ENCODE results near the gene RPS6KA4. TPM values are rescaled to one million over a fixed set of nuclear protein-coding genes. Genes with fewer than 3 reads are reported as not detected.
"Not testable (repeated sequence)": the region's sequence is repeated elsewhere in the genome, so short reads cannot be mapped to it uniquely, and the experiment has no call there.

The RPS6KA4 gene
- total and polyA plus RNA-seq, 7 experiments from 2014 or later = 4.6 to 35.7 (median 26.3) TPM

DNA sequence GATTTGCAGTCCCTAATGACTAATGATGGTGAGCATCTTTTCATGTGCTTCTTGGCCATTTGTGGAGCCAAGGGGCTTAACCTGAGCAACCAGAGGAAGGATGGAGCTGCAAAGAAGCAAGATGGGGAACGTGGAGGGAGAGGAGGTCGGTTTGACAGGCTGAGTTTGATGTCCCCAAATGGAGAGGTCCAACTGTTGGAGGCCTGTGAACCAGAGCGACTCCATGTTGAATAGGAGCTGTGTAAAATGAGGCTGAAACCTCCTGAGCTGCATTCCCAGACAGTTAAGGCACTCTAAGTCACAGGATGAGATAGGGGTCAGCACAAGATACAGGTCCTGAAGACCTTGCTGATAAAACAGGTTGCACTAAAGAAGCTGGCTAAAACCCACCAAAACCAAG is 54.5 kb downstream of the RPS6KA4 start:
- H3K27me3 ChIP-seq (ENCODE audit: control insufficient read depth in 2 of 2, insufficient read depth in 2 of 2, low read length in 2 of 2) = no peaks in the 10 kb centered on the region
- H3K27ac Mint-ChIP-seq = no peak overlapping the region
- H3K4me3 ChIP-seq (ENCODE audit: low read length) = no peak overlapping the region
- DNase-seq (no peak), ATAC-seq (no peak)
- no peaks in the 10 kb centered on the region for H3K9me3 ChIP-seq (ENCODE audit: control insufficient read depth in 2 of 3, low read length in 3 of 3)
- H3K27me3 Mint-ChIP-seq = peaks cover 0 to 5% (median 0%) of the 10 kb centered on the region in 5 donors
- H3K27ac ChIP-seq (ENCODE audit: low read depth, low read length) = no peak overlapping the region
- no peaks in the 10 kb centered on the region for H3K36me3 Mint-ChIP-seq
- peaks cover 0 to 6% (median 0%) of the 10 kb centered on the region in 7 donors for H3K4me1 Mint-ChIP-seq
- H3K36me3 ChIP-seq (ENCODE audit: control insufficient read depth in 2 of 3, insufficient read depth in 3 of 3, low read length in 3 of 3) = no peaks in the 10 kb centered on the region
- ChIA-PET CTCF (no interaction called here), POLR2A (no interaction called here)
- intact Hi-C loops (cut with micrococcal nuclease) = no loop called here
- peaks cover 0 to 4% (median 0%) of the 10 kb centered on the region in 11 donors for H3K9me3 Mint-ChIP-seq
- no peak overlapping the region for H3K4me3 Mint-ChIP-seq
- no peaks in the 10 kb centered on the region for H3K4me1 ChIP-seq (ENCODE audit: control insufficient read depth in 2 of 2, insufficient read depth in 2 of 2, low read length in 2 of 2)

DNA sequence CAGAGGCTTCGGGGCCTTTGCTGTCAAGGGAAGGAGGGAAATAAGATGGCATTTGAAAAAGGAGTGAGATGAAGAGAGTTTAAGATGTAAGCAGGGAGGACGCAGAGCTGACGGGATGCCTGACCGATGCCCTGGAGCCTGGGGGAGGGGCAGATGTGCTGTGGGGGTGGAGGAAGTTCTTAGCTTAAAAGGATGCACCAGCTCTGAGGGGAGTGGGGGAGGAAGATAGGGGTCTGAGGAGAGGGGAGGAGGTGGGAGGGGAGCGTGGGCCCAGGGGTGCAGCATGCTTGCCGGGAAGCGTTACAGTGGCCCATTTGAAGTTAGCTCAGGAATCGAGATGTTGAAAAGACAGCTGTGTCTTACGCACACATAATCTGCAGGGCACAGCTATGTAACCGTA is 56.3 kb downstream of the RPS6KA4 start:
- Histone ChIP-seq H3K36me3 (ENCODE audit: control insufficient read depth in 2 of 3, insufficient read depth in 3 of 3, low read length in 3 of 3) (no peaks in the 10 kb centered on the region), H3K27ac (ENCODE audit: low read depth, low read length) (no peak overlapping the region), H3K9me3 (ENCODE audit: control insufficient read depth in 2 of 3, low read length in 3 of 3) (no peaks in the 10 kb centered on the region), H3K27me3 (ENCODE audit: control insufficient read depth in 2 of 2, insufficient read depth in 2 of 2, low read length in 2 of 2) (no peaks in the 10 kb centered on the region), H3K4me1 (ENCODE audit: control insufficient read depth in 2 of 2, insufficient read depth in 2 of 2, low read length in 2 of 2) (no peaks in the 10 kb centered on the region), H3K4me3 (ENCODE audit: low read length) (no peak overlapping the region)
- H3K27ac Mint-ChIP-seq = no peak overlapping the region
- POLR2A ChIA-PET = no interaction called here
- CTCF ChIA-PET = no interaction called here
- H3K27me3 Mint-ChIP-seq = peaks cover 0 to 9% (median 0%) of the 10 kb centered on the region in 5 donors
- H3K4me1 Mint-ChIP-seq = peaks cover 0 to 5% (median 0%) of the 10 kb centered on the region in 7 donors
- intact Hi-C loops (cut with micrococcal nuclease) = no loop called here
- H3K36me3 Mint-ChIP-seq = no peaks in the 10 kb centered on the region
- H3K9me3 Mint-ChIP-seq = peaks cover 0 to 9% (median 0%) of the 10 kb centered on the region in 11 donors
- DNase-seq (no peak), ATAC-seq (no peak)
- H3K4me3 Mint-ChIP-seq = no peak overlapping the region

DNA sequence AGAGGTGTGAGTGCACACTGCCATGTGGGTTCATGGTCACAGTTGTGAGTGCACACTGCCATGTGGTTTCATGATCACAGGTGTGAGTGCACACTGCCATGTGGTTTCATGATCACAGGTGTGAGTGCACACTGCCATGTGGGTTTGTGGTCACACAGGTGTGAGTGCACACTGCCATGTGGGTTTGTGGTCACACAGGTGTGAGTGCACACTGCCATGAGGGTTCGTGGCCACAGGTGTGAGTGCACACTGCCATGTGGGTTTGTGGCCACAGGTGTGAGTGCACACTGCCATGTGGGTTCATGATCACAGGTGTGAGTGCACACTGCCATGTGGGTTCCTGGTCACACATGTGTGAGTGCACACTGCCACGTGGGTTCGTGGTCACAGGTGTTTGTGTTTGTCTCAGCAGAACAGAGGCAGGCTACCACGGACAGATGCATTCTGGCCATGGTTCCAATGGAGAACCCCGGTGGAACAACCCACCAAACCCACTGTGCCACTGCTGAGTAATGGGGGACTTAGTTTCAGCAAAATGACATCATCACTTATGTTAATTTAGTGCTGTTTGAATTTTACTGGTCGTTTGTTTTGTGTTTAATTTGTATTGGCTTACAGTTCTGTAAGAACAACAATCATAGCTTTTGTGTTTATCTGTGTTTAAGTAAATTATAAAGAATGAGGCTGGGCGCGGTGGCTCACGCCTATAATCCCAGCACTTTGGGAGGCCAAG is 57.2 kb downstream of the RPS6KA4 start:
- peaks cover 0 to 4% (median 0%) of the 10 kb centered on the region in 5 donors for H3K27me3 Mint-ChIP-seq
- no peaks in the 10 kb centered on the region for H3K36me3 ChIP-seq (ENCODE audit: control insufficient read depth in 2 of 3, insufficient read depth in 3 of 3, low read length in 3 of 3)
- H3K27ac Mint-ChIP-seq = no peak overlapping the region
- H3K4me3 ChIP-seq (ENCODE audit: low read length) = no peak overlapping the region
- intact Hi-C loops (cut with micrococcal nuclease) = no loop called here
- ChIA-PET CTCF (no interaction called here), POLR2A (no interaction called here)
- H3K36me3 Mint-ChIP-seq = no peaks in the 10 kb centered on the region
- DNase-seq = no peak
- peaks cover 0 to 9% (median 2%) of the 10 kb centered on the region in 11 donors for H3K9me3 Mint-ChIP-seq
- no peak for ATAC-seq
- H3K4me3 Mint-ChIP-seq = no peak overlapping the region
- H3K4me1 ChIP-seq (ENCODE audit: control insufficient read depth in 2 of 2, insufficient read depth in 2 of 2, low read length in 2 of 2) = no peaks in the 10 kb centered on the region
- H3K27ac ChIP-seq (ENCODE audit: low read depth, low read length) = no peak overlapping the region
- H3K27me3 ChIP-seq (ENCODE audit: control insufficient read depth in 2 of 2, insufficient read depth in 2 of 2, low read length in 2 of 2) = no peaks in the 10 kb centered on the region
- peaks cover 0 to 5% (median 0%) of the 10 kb centered on the region in 7 donors for H3K4me1 Mint-ChIP-seq
- no peaks in the 10 kb centered on the region for H3K9me3 ChIP-seq (ENCODE audit: control insufficient read depth in 2 of 3, low read length in 3 of 3)

DNA sequence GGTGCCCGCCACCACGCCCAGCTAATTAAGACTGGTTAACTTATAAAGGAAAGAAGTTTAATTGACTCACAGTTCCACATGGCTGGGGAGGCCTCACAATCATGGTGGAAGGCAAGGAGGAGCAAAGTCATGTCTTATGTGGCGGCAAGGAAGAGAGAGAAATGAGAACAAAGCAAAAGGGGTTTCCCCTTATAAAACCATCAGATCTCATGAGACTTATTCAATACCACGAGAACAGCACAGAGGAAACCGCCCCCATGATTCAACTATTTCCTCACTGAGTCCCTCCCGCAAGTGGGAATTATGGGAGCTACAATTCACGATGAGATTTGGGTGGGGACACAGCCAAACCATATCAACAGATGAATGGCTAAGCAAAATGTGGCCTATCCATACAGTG is 59.3 kb downstream of the RPS6KA4 start:
- intact Hi-C loops (cut with micrococcal nuclease); POLR2A ChIA-PET; H3K4me3 ChIP-seq (ENCODE audit: low read length); DNase-seq; H3K4me3 Mint-ChIP-seq; CTCF ChIA-PET; H3K36me3 Mint-ChIP-seq; ATAC-seq; H3K4me1 Mint-ChIP-seq; H3K36me3 ChIP-seq (ENCODE audit: control insufficient read depth in 2 of 3, insufficient read depth in 3 of 3, low read length in 3 of 3); H3K27me3 ChIP-seq (ENCODE audit: control insufficient read depth in 2 of 2, insufficient read depth in 2 of 2, low read length in 2 of 2); H3K27ac ChIP-seq (ENCODE audit: low read depth, low read length); H3K4me1 ChIP-seq (ENCODE audit: control insufficient read depth in 2 of 2, insufficient read depth in 2 of 2, low read length in 2 of 2); H3K9me3 ChIP-seq (ENCODE audit: control insufficient read depth in 2 of 3, low read length in 3 of 3); H3K27me3 Mint-ChIP-seq: not testable (repeated sequence)
- peaks cover 0 to 25% (median 8%) of the 10 kb centered on the region in 11 donors for H3K9me3 Mint-ChIP-seq
- H3K27ac Mint-ChIP-seq = peak overlapping the region in 1 of 9 donors; percentile 64

DNA sequence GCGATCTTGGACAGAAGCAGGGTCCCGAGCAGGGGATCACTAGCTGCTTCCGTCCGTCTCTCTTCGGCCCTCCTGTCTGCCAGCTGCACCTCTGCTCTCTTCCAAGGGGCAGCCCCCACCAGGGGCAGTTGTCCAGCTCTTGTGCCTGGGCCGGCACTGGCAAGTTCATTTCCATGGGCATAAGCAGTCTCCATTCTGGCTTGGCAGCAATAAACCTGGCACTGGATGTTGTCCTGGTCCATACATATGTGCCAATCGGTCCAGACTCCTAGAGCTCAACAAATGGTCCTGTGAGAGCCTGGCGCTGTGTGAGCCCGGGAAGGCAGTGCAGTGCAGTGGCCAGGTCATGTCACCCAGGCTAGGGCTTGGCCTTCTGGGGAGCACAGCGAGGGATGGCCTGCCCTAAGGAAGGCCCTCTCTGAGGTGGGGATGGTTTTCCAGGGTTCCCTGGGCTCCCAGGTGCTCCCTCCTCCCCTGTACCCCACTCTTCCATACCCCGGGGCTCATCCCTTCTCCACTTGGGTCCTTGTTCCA is 60.4 kb downstream of the RPS6KA4 start:
- no peaks in the 10 kb centered on the region for H3K27me3 ChIP-seq (ENCODE audit: control insufficient read depth in 2 of 2, insufficient read depth in 2 of 2, low read length in 2 of 2)
- H3K36me3 Mint-ChIP-seq = peaks cover 0 to 6% (median 0%) of the 10 kb centered on the region in 5 donors
- no peaks in the 10 kb centered on the region for H3K4me1 ChIP-seq (ENCODE audit: control insufficient read depth in 2 of 2, insufficient read depth in 2 of 2, low read length in 2 of 2)
- no peaks in the 10 kb centered on the region for H3K36me3 ChIP-seq (ENCODE audit: control insufficient read depth in 2 of 3, insufficient read depth in 3 of 3, low read length in 3 of 3)
- H3K27ac ChIP-seq (ENCODE audit: low read depth, low read length) = no peak overlapping the region
- peaks cover 0 to 33% (median 8%) of the 10 kb centered on the region in 11 donors for H3K9me3 Mint-ChIP-seq
- ChIA-PET CTCF (no interaction called here), POLR2A (no interaction called here)
- no peak for DNase-seq
- no peak overlapping the region for H3K4me3 Mint-ChIP-seq
- intact Hi-C loops (cut with micrococcal nuclease) = no loop called here
- H3K27me3 Mint-ChIP-seq = peaks cover 0 to 10% (median 0%) of the 10 kb centered on the region in 5 donors
- H3K4me3 ChIP-seq (ENCODE audit: low read length) = no peak overlapping the region
- peaks cover 0 to 4% (median 0%) of the 10 kb centered on the region in 7 donors for H3K4me1 Mint-ChIP-seq
- H3K9me3 ChIP-seq (ENCODE audit: control insufficient read depth in 2 of 3, low read length in 3 of 3) = no peaks in the 10 kb centered on the region
- ATAC-seq = no peak
- no peak overlapping the region for H3K27ac Mint-ChIP-seq

DNA sequence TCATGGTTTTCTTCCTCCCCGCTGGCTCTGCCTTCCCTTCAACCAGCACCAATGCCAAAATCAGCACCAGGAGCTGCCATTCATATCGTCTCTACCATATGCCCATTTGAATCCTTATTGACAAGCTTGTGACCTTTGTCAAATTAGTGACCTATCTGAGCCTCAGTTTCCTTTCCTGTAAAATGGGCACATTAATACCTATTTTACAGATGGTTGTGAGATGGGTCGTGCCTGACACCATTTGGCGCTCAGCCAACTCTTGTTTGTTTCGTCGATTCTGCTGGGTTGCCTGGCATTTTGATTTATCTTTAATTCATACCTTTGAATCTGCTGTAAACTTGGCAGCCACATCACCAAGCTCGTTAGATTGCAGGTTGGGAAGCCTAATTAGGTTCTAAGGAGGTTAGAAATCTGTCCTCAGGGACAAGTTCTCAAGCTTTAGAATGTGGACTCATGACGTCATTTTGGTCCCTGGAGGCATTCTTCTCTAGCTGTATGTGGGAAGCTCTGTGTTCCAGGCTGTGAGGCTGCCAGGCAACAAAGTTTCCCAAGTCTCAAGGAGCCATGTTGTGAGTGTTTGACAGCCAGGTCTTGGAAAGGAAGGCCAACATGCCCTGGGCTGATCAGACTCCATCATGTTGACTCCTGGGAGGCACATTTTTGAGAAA is 61.0 kb downstream of the RPS6KA4 start:
- no peaks in the 10 kb centered on the region for H3K4me1 ChIP-seq (ENCODE audit: control insufficient read depth in 2 of 2, insufficient read depth in 2 of 2, low read length in 2 of 2)
- CTCF ChIA-PET = no interaction called here
- H3K27me3 ChIP-seq (ENCODE audit: control insufficient read depth in 2 of 2, insufficient read depth in 2 of 2, low read length in 2 of 2) = no peaks in the 10 kb centered on the region
- H3K27me3 Mint-ChIP-seq = peaks cover 0 to 10% (median 0%) of the 10 kb centered on the region in 5 donors
- ATAC-seq (no peak), DNase-seq (no peak)
- no peaks in the 10 kb centered on the region for H3K9me3 ChIP-seq (ENCODE audit: control insufficient read depth in 2 of 3, low read length in 3 of 3)
- H3K27ac Mint-ChIP-seq = no peak overlapping the region
- H3K36me3 Mint-ChIP-seq = peaks cover 0 to 6% (median 0%) of the 10 kb centered on the region in 5 donors
- peaks cover 0 to 3% (median 0%) of the 10 kb centered on the region in 7 donors for H3K4me1 Mint-ChIP-seq
- H3K9me3 Mint-ChIP-seq = peaks cover 0 to 33% (median 8%) of the 10 kb centered on the region in 11 donors
- POLR2A ChIA-PET = no interaction called here
- H3K36me3 ChIP-seq (ENCODE audit: control insufficient read depth in 2 of 3, insufficient read depth in 3 of 3, low read length in 3 of 3) = no peaks in the 10 kb centered on the region
- no peak overlapping the region for H3K27ac ChIP-seq (ENCODE audit: low read depth, low read length)
- intact Hi-C loops (cut with micrococcal nuclease) = no loop called here
- H3K4me3 ChIP-seq (ENCODE audit: low read length) = no peak overlapping the region
- H3K4me3 Mint-ChIP-seq = no peak overlapping the region

Measured in naive thymus-derived CD4-positive, alpha-beta T cell (primary cell).